Endothelial cell of umbilical vein (primary cell): ENCODE measurements around the gene TRAPPC13. TPM values are rescaled to one million over a fixed set of nuclear protein-coding genes. Genes with fewer than 3 reads are reported as not detected.

ENCODE experiments used
- BruUV-seq: library from RNA; stranded (reverse); fragments of 400-500 nt; replicated peaks from 2 replicates; lab custom pipeline; 2021; lab: Mats Ljungman, UMichigan
- CTCF ChIA-PET: fragments of 300-600, 350-600 bp; sonication (Branson Sonifier 250); formaldehyde crosslinking; loops from one replicate; lab custom pipeline; 2021; ENCODE audit warnings: antibody characterized with exemption, inconsistent platforms; lab: Charles Lee
- POLR2A ChIA-PET: fragments of 300-600, 350-600 bp; sonication (Branson Sonifier 250); formaldehyde crosslinking; loops from one replicate; lab custom pipeline; 2021; ENCODE audit warnings: antibody characterized with exemption, inconsistent platforms; lab: Charles Lee
- DNase-seq: peaks from one replicate; pipeline ENCODE4 v3.0.0-alpha.2; 2011; ENCODE audit warnings: low read depth, low spot score
- FAIRE-seq: peaks from 2 replicates; lab custom pipeline; 2011; peaks lifted over from hg19 to GRCh38; lab: Jason Lieb, UNC
- H2AFZ ChIP-seq: 2 replicates; pipeline ENCODE4 v1.6.0; 2012; ENCODE audit warnings: low read depth, low read length, control low read depth, inconsistent platforms
- H3K27ac ChIP-seq: 2 replicates; pipeline ENCODE4 v1.5.1; 2011; ENCODE audit warnings: low read depth, mild to moderate bottlenecking, control low read depth, low read length, moderate library complexity; ENCODE audit not compliant: insufficient read depth
- H3K27me3 ChIP-seq, 2 experiments: 2 replicates each; pipeline versions ENCODE4 v1.6.0 to v1.6.1; 2011; ENCODE audit warnings: low read length in 2 of 2, mixed read lengths in 1 of 2; ENCODE audit not compliant: control insufficient read depth in 2 of 2, insufficient read depth in 2 of 2
- H3K36me3 ChIP-seq, 2 experiments: 2 replicates in 1 of 2; 3 replicates in 1 of 2; pipeline ENCODE4 v1.5.1; 2011; ENCODE audit warnings: low read length in 2 of 2, mild to moderate bottlenecking in 1 of 2, moderate library complexity in 1 of 2; ENCODE audit not compliant: control insufficient read depth in 2 of 2, insufficient read depth in 2 of 2; ENCODE audit errors: extremely low read depth in 1 of 2
- H3K4me1 ChIP-seq: 3 replicates; pipeline ENCODE4 v1.5.1; 2011; ENCODE audit warnings: mild to moderate bottlenecking, low read length; ENCODE audit not compliant: control insufficient read depth, insufficient read depth; ENCODE audit errors: extremely low read depth
- H3K4me2 ChIP-seq: 2 replicates; pipeline ENCODE4 v1.6.1; 2011; ENCODE audit warnings: low read length, control low read depth, mixed read lengths; ENCODE audit not compliant: insufficient read depth
- H3K4me3 ChIP-seq, 3 experiments: fragments of 200-600 bp in 1 of 3; sonication (generic), shearing (Covaris generic) in 1 of 3; replicated peaks in 1 of 3; 2 replicates each; pipeline ENCODE4 v1.5.1; 2011 to 2016; ENCODE audit warnings: control low read depth in 3 of 3, low read length in 3 of 3, mild to moderate bottlenecking in 2 of 3, inconsistent platforms in 1 of 3, low read depth in 1 of 3, moderate library complexity in 1 of 3; ENCODE audit not compliant: insufficient read depth in 1 of 3
- H3K79me2 ChIP-seq: 2 replicates; pipeline ENCODE4 v1.6.0; 2012; ENCODE audit warnings: low read length, inconsistent platforms; ENCODE audit not compliant: control insufficient read depth, insufficient read depth
- H3K9ac ChIP-seq: replicated peaks from 2 replicates; pipeline ENCODE3; 2011; ENCODE audit warnings: low read length, control low read depth; ENCODE audit not compliant: insufficient read depth; ENCODE audit errors: extremely low read depth
- H3K9me1 ChIP-seq: replicated peaks from 3 replicates; pipeline ENCODE4 v1.6.0; 2011; ENCODE audit warnings: mild to moderate bottlenecking, low read length; ENCODE audit not compliant: control insufficient read depth, insufficient read depth; ENCODE audit errors: extremely low read depth
- H3K9me3 ChIP-seq: replicated peaks from 2 replicates; pipeline ENCODE4 v1.5.1; 2012; ENCODE audit warnings: low read length, inconsistent platforms; ENCODE audit not compliant: control insufficient read depth, insufficient read depth
- H4K20me1 ChIP-seq: replicated peaks from 2 replicates; pipeline ENCODE3; 2011; ENCODE audit warnings: mild to moderate bottlenecking, low read length; ENCODE audit not compliant: control insufficient read depth, insufficient read depth; ENCODE audit errors: extremely low read depth
- EZH2 ChIP-seq: IDR thresholded peaks from 2 replicates; pipeline ENCODE4 v1.6.1; 2012; ENCODE audit warnings: borderline replicate concordance, low read depth, mild to moderate bottlenecking, moderate library complexity, low read length, inconsistent platforms; ENCODE audit not compliant: severe bottlenecking
- FOS ChIP-seq: IDR thresholded peaks from 2 replicates; pipeline ENCODE4 v1.6.1; 2011; ENCODE audit warnings: mild to moderate bottlenecking, low read length, moderate library complexity, borderline replicate concordance; ENCODE audit not compliant: insufficient read depth
- GATA2 ChIP-seq: IDR thresholded peaks from 2 replicates; pipeline ENCODE4 v1.7.0; 2011; ENCODE audit warnings: low read depth, mild to moderate bottlenecking, moderate library complexity, mixed read lengths, low read length; ENCODE audit not compliant: insufficient read length, insufficient read depth
- JUN ChIP-seq: IDR thresholded peaks from 2 replicates; pipeline ENCODE4 v1.6.1; 2011; ENCODE audit warnings: borderline replicate concordance, low read depth; ENCODE audit not compliant: insufficient read length, insufficient read depth
- MYC ChIP-seq: IDR thresholded peaks from one replicate; pipeline ENCODE4 v1.6.1; 2011; ENCODE audit warnings: mild to moderate bottlenecking, low read depth, low read length
- POLR2A ChIP-seq: IDR thresholded peaks from 2 replicates; pipeline ENCODE4 v1.6.1; 2012; ENCODE audit warnings: low read depth, mild to moderate bottlenecking, control low read depth, low read length
- POLR2AphosphoS5 ChIP-seq: IDR thresholded peaks from 2 replicates; pipeline ENCODE4 v1.6.1; 2012; ENCODE audit warnings: low read depth, mild to moderate bottlenecking, control low read depth, low read length, moderate library complexity; ENCODE audit not compliant: insufficient read depth
- dilution Hi-C: fragments of 300-500 bp; cut with MboI; formaldehyde crosslinking; loops from one replicate; pipeline ENCODE4 v1.15.0; 2019; ENCODE audit warnings: low sequenced_read_pairs; ENCODE audit not compliant: extremely low pct_ligation_motif_present
- intact Hi-C: fragments of 100-400 bp; cut with micrococcal nuclease; formaldehyde crosslinking; loops from one replicate; pipeline ENCODE4 v1.10.0; 2022
- polyA plus RNA-seq, 4 experiments: library from polyadenylated mRNA; depleted of rRNA in 3 of 4; stranded (reverse) in 3 of 4; unstranded in 1 of 4; fragments of >200 nt; gene quantifications; 2 replicates each; pipeline versions ENCODE4 v1.2.1 to v1.2.3, GENCODE V29; 2011 to 2012; ENCODE audit warnings: missing spikeins in 1 of 4
- total RNA-seq: library from RNA; stranded (reverse); gene quantifications from 2 replicates; pipeline ENCODE4 v1.2.3, GENCODE V29; 2021
- TF ChIP-seq, protein P1 (sequence below), 2 donors: IDR thresholded peaks; 1 replicate in 1 of 2; 2 replicates in 1 of 2; pipeline ENCODE4 v1.5.1; 2011; ENCODE audit warnings: low read length in 2 of 2, mild to moderate bottlenecking in 2 of 2, moderate library complexity in 2 of 2, control low read depth in 1 of 2, inconsistent platforms in 1 of 2, low read depth in 1 of 2; ENCODE audit not compliant: insufficient read depth in 1 of 2; ENCODE audit errors: extremely low read depth in 1 of 2
- TF ChIP-seq, protein P2 (sequence below): IDR thresholded peaks from 2 replicates; pipeline ENCODE4 v1.6.1; 2011; ENCODE audit not compliant: insufficient read depth, insufficient read length

TRAPPC13 gene
- total and polyA plus RNA-seq, 2 donors (not counting 3 experiments of a cell fraction or from before 2014, with no cell fraction given) = 7.7 to 24.0 TPM

DNA sequence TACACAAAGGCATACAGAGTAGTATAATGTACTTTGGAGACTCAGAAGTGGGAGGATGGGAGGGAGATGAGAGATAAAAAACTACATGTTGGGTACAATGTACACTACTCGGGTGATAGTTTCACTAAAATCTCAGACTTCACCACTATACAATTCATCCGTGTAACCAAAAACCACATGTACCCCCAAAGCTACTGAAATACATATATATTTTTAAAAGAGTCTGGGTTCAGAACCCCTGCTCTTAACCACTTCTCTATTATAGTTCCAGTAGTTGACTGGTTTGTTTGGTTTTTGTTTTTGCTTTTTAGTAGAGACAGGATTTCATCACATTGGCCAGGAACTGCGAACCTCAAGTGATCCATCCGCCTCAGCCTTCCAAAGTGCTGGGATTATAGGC is 74.5 kb downstream of the TRAPPC13 start:
- POLR2A ChIA-PET = no interaction called here
- dilution Hi-C loops = no loop called here
- TF ChIP-seq POLR2A (no peak), EZH2 (no peak), FOS (no peak), GATA2 (no peak), MYC (no peak), POLR2AphosphoS5 (no peak), JUN (no peak)
- TF ChIP-seq, protein P1, sequence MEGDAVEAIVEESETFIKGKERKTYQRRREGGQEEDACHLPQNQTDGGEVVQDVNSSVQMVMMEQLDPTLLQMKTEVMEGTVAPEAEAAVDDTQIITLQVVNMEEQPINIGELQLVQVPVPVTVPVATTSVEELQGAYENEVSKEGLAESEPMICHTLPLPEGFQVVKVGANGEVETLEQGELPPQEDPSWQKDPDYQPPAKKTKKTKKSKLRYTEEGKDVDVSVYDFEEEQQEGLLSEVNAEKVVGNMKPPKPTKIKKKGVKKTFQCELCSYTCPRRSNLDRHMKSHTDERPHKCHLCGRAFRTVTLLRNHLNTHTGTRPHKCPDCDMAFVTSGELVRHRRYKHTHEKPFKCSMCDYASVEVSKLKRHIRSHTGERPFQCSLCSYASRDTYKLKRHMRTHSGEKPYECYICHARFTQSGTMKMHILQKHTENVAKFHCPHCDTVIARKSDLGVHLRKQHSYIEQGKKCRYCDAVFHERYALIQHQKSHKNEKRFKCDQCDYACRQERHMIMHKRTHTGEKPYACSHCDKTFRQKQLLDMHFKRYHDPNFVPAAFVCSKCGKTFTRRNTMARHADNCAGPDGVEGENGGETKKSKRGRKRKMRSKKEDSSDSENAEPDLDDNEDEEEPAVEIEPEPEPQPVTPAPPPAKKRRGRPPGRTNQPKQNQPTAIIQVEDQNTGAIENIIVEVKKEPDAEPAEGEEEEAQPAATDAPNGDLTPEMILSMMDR (IDR thresholded peaks at IDR 0.05; ENCODE audit: extremely low read depth in 1 of 2, insufficient read depth in 1 of 2, low read depth in 1 of 2, low read length in 2 of 2) = no peak
- TF ChIP-seq, protein P2, sequence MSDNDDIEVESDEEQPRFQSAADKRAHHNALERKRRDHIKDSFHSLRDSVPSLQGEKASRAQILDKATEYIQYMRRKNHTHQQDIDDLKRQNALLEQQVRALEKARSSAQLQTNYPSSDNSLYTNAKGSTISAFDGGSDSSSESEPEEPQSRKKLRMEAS = no peak
- Histone ChIP-seq H3K79me2 (no peaks in the 10 kb centered on the region), H3K9me3 (no peaks in the 10 kb centered on the region), H3K27me3 (no peaks in the 10 kb centered on the region), H2AFZ (no peak overlapping the region), H3K36me3 (peaks cover 2% of the 10 kb centered on the region in 2 experiments), H4K20me1 (no peaks in the 10 kb centered on the region), H3K4me2 (no peak overlapping the region), H3K4me1 (no peaks in the 10 kb centered on the region), H3K4me3 (no peak overlapping the region), H3K27ac (no peak overlapping the region), H3K9me1 (no peaks in the 10 kb centered on the region), H3K9ac (no peak overlapping the region)
- DNase-seq (no peak), FAIRE-seq (no peak)
- intact Hi-C loops = no loop called here
- CTCF ChIA-PET = no interaction called here
- BruUV-seq = no TSS peak
